C1 segment of cervical spinal cord (tissue), 14 donors: ENCODE results near the gene LTB.
A peak's percentile ranks its signal among the peaks of the same experiment; 100 is the strongest.

ENCODE experiments used
- DNase-seq, 14 donors: peaks; one replicate each; lab custom pipeline; 2025; lab: John Stamatoyannopoulos, UW

The LTB gene

GRCh38 chr6:31582230-31582643 is at the start of gene LTB:
TSS of gene LTB (minus strand) at chr6:31582424. CDS start at chr6:31582417, 7 bp downstream.
- DNase-seq: no peak

GRCh38 chr6:31631681-31632278 is 49.6 kb upstream of the LTB start:
- no peak for DNase-seq

GRCh38 chr6:31631209-31631608 is 49.0 kb upstream of the LTB start:
- no peak for DNase-seq

GRCh38 chr6:31630177-31630934 is 48.1 kb upstream of the LTB start:
- no peak for DNase-seq

GRCh38 chr6:31629014-31629413 is 46.8 kb upstream of the LTB start:
- no peak for DNase-seq

- DNase-seq: no peak
Observed at GRCh38 chr6:31627690-31628287, 45.6 kb upstream of the LTB start.

- no peak for DNase-seq
Observed at GRCh38 chr6:31626952-31627351, 44.7 kb upstream of the LTB start.

GRCh38 chr6:31624070-31624469 is 41.8 kb upstream of the LTB start:
- DNase-seq: no peak

GRCh38 chr6:31622684-31623091 is 40.5 kb upstream of the LTB start:
- DNase-seq: peak in 1 of 14 donors; percentile 10

- peak in 1 of 14 donors; percentile 13 for DNase-seq
Observed at GRCh38 chr6:31621991-31622390, 39.8 kb upstream of the LTB start.

GRCh38 chr6:31621320-31621939 is 39.2 kb upstream of the LTB start:
- DNase-seq: peak in 1 of 14 donors; percentile 5

- peak in 9 of 14 donors; percentile 78 to 99 (median 85) for DNase-seq
Observed at GRCh38 chr6:31620586-31621319, 38.5 kb upstream of the LTB start, which contains the start of gene PRRC2A. TSS of gene PRRC2A (plus strand) at chr6:31620715. CDS start at chr6:31622790, 2,075 bp downstream.

- peak; percentile 92 to 100 (median 98) for DNase-seq
Observed at GRCh38 chr6:31619805-31620585, 37.8 kb upstream of the LTB start.

- DNase-seq: no peak
Observed at GRCh38 chr6:31617010-31617409, 34.8 kb upstream of the LTB start.

- peak in 4 of 14 donors; percentile 13 to 40 (median 22) for DNase-seq
Observed at GRCh38 chr6:31615748-31616147, 33.5 kb upstream of the LTB start.

GRCh38 chr6:31614684-31615578 is 32.7 kb upstream of the LTB start, which contains the start of gene AIF1:
TSS of gene AIF1 (plus strand) at chr6:31615234. CDS start at chr6:31615330, 96 bp downstream.
- DNase-seq: peak in 4 of 14 donors; percentile 14 to 32 (median 16)

- peak in 3 of 14 donors; percentile 13 to 14 (median 13) for DNase-seq
Observed at GRCh38 chr6:31614075-31614619, 31.9 kb upstream of the LTB start.

- DNase-seq: no peak
Observed at GRCh38 chr6:31610968-31611367, 28.7 kb upstream of the LTB start.
